CD8-positive, alpha-beta memory T cell (primary cell): ENCODE results near the gene OR1I1. TPM values are rescaled to one million over a fixed set of nuclear protein-coding genes. Genes with fewer than 3 reads are reported as not detected.
A peak's percentile ranks its signal among the peaks of the same experiment; 100 is the strongest.

ENCODE experiments used
- CTCF ChIA-PET: fragments of 350-600 bp; sonication (Branson Sonifier 250); formaldehyde crosslinking; loops from one replicate; lab custom pipeline; 2021; ENCODE audit warnings: antibody characterized with exemption; lab: Charles Lee
- POLR2A ChIA-PET: fragments of 350-600 bp; sonication (Branson Sonifier 250); formaldehyde crosslinking; loops from one replicate; lab custom pipeline; 2021; ENCODE audit warnings: antibody characterized with exemption; lab: Charles Lee
- DNase-seq, 5 donors: peaks; one replicate each; pipeline versions ENCODE4 v3.0.0 to v3.0.0-alpha.2; 2020 to 2022; ENCODE audit warnings: mixed read lengths in 1 of 5
- H3K27ac ChIP-seq: one replicate; pipeline ENCODE4 v1.7.0; 2013; ENCODE audit warnings: low read depth, mild to moderate bottlenecking, low read length, moderate library complexity
- H3K27me3 ChIP-seq: 2 replicates; pipeline ENCODE4 v1.7.0; 2013; ENCODE audit warnings: low read length, mild to moderate bottlenecking; ENCODE audit not compliant: insufficient read depth, poor library complexity, severe bottlenecking
- H3K36me3 ChIP-seq: 2 replicates; pipeline ENCODE4 v1.7.0; 2013; ENCODE audit warnings: mild to moderate bottlenecking, low read length, moderate library complexity; ENCODE audit not compliant: insufficient read depth
- H3K4me1 ChIP-seq: 2 replicates; pipeline ENCODE4 v1.7.0; 2013; ENCODE audit warnings: mild to moderate bottlenecking, low read length, moderate library complexity; ENCODE audit not compliant: insufficient read depth
- H3K4me3 ChIP-seq: 2 replicates; pipeline ENCODE4 v1.7.0; 2013; ENCODE audit warnings: mild to moderate bottlenecking, low read length
- H3K9me3 ChIP-seq: 2 replicates; pipeline ENCODE4 v1.7.0; 2013; ENCODE audit warnings: mild to moderate bottlenecking, low read length
- H3K27ac Mint-ChIP-seq, 8 donors: one replicate each; pipeline ENCODE4 v1.8.0; 2020 to 2021; ENCODE audit warnings: mixed read lengths in 8 of 8, mild to moderate bottlenecking in 6 of 8, inconsistent platforms in 3 of 8, moderate library complexity in 3 of 8
- H3K27me3 Mint-ChIP-seq, 2 donors: one replicate each; pipeline ENCODE4 v1.8.0; 2020 to 2021; ENCODE audit warnings: mixed read lengths in 2 of 2, mild to moderate bottlenecking in 1 of 2, moderate library complexity in 1 of 2
- H3K36me3 Mint-ChIP-seq, 3 donors: one replicate each; pipeline ENCODE4 v1.8.0; 2020 to 2021; ENCODE audit warnings: mixed read lengths in 3 of 3, inconsistent platforms in 1 of 3, mild to moderate bottlenecking in 1 of 3
- H3K4me1 Mint-ChIP-seq, 3 donors: one replicate each; pipeline ENCODE4 v1.8.0; 2020 to 2021; ENCODE audit warnings: mixed read lengths in 3 of 3, inconsistent platforms in 1 of 3, mild to moderate bottlenecking in 1 of 3
- H3K4me3 Mint-ChIP-seq, 7 donors: one replicate each; pipeline ENCODE4 v1.8.0; 2020 to 2021; ENCODE audit warnings: mixed read lengths in 7 of 7, mild to moderate bottlenecking in 6 of 7, moderate library complexity in 4 of 7, inconsistent platforms in 2 of 7
- H3K9me3 Mint-ChIP-seq, 5 donors: one replicate each; pipeline ENCODE4 v1.8.0; 2020 to 2022; ENCODE audit warnings: mixed read lengths in 5 of 5, mild to moderate bottlenecking in 3 of 5, moderate library complexity in 2 of 5, inconsistent platforms in 1 of 5
- polyA plus RNA-seq: library from polyadenylated mRNA; unstranded; fragments of 300-500 nt; fragmentation: Illumina TruSeq; gene quantifications from one replicate; pipeline ENCODE4 v1.2.3, GENCODE V29; 2021
- total RNA-seq, 2 experiments: library from RNA; stranded (reverse); gene quantifications; one replicate each; pipeline ENCODE4 v1.2.3, GENCODE V29; 2021

Gene OR1I1, protein sequence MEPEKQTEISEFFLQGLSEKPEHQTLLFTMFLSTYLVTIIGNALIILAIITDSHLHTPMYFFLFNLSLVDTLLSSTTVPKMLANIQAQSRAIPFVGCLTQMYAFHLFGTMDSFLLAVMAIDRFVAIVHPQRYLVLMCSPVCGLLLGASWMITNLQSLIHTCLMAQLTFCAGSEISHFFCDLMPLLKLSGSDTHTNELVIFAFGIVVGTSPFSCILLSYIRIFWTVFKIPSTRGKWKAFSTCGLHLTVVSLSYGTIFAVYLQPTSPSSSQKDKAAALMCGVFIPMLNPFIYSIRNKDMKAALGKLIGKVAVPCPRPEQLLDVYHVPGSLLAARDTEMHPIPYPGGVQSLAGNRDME
- not detected for total RNA-seq
- not detected for polyA plus RNA-seq

DNA sequence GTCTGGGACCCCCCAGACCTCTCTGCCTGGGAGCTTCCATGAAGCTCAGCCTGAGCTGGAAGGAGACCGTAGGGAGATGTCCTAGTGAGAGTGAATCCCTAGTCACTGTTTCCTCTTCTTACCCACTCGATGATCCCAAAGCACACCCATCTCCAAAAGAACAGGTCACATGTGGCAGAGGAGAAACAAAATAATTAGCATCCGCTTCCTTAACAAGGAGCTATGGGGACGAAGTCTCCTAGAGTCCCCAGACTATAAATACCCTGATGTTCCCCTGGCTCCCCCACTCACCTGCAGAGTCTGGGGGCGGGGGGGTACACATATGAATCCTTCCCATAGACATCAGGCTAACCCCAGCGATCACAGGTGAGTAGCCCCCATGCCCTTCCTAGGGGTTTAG is at the start of gene OR1I1:
TSS of gene OR1I1 (plus strand) at position 301 of the 400 bp plus-strand sequence. CDS start 4,855 bp downstream, outside the sequence.
- peaks cover 34 to 45% of the 10 kb centered on the region in 2 donors for H3K27me3 Mint-ChIP-seq
- H3K27ac Mint-ChIP-seq: peak within 1 kb of the TSS in 2 of 8 donors; percentile 13 to 61
- no peaks in the 10 kb centered on the region for H3K4me1 Mint-ChIP-seq
- ChIA-PET POLR2A (no interaction called here), CTCF (interaction anchor here (1.1 kb wide), 1 partner anchor 19 kb away, joined by 3 read pairs; no protein-coding TSS in a partner anchor)
- H3K9me3 Mint-ChIP-seq: no peaks in the 10 kb centered on the region
- no peaks in the 10 kb centered on the region for H3K36me3 Mint-ChIP-seq
- H3K4me1 ChIP-seq: no peaks in the 10 kb centered on the region
- no peak within 1 kb of the TSS for H3K4me3 ChIP-seq
- H3K27me3 ChIP-seq: no peaks in the 10 kb centered on the region
- H3K9me3 ChIP-seq: no peaks in the 10 kb centered on the region
- no peak within 1 kb of the TSS for H3K27ac ChIP-seq
- no peaks in the 10 kb centered on the region for H3K36me3 ChIP-seq
- no peak for DNase-seq
- no peak within 1 kb of the TSS for H3K4me3 Mint-ChIP-seq

DNA sequence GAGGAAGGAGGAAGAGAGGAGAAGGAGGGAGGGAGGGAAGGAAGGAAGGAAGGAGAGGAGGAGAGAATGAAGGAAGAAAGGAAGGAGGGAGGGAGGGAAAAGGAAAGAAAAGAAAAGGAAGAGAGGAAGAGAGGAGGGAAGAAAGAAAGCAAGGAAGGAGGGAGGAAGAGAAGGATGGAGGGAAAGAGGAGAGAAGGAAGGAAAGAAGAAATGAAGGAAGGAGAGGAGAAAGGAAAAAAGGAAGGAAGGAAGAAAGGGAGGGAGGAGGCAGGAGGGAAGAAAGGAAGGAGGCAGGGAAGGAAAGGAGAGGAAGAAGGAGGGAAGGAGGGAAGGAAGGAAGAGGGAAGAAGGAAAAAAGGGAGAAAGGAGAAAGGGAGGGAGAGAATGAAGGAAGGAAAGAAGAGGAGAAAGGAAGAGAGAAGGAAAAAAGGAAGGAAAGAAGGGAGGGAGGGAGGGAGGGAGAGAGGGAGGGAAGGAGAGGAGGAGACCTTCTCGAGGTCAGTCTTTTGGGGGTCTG is 46.2 kb upstream of the OR1I1 start:
- H3K4me3 Mint-ChIP-seq: no peak overlapping the region
- no peaks in the 10 kb centered on the region for H3K9me3 ChIP-seq
- no peak overlapping the region for H3K27ac ChIP-seq
- H3K9me3 Mint-ChIP-seq: no peaks in the 10 kb centered on the region
- no peak overlapping the region for H3K4me3 ChIP-seq
- peaks cover 6 to 62% of the 10 kb centered on the region in 2 donors for H3K27me3 Mint-ChIP-seq
- no peaks in the 10 kb centered on the region for H3K27me3 ChIP-seq
- no peaks in the 10 kb centered on the region for H3K36me3 Mint-ChIP-seq
- ChIA-PET CTCF (no interaction called here), POLR2A (no interaction called here)
- DNase-seq: no peak
- no peaks in the 10 kb centered on the region for H3K36me3 ChIP-seq
- no peaks in the 10 kb centered on the region for H3K4me1 Mint-ChIP-seq
- H3K4me1 ChIP-seq: no peaks in the 10 kb centered on the region
- no peak overlapping the region for H3K27ac Mint-ChIP-seq

DNA sequence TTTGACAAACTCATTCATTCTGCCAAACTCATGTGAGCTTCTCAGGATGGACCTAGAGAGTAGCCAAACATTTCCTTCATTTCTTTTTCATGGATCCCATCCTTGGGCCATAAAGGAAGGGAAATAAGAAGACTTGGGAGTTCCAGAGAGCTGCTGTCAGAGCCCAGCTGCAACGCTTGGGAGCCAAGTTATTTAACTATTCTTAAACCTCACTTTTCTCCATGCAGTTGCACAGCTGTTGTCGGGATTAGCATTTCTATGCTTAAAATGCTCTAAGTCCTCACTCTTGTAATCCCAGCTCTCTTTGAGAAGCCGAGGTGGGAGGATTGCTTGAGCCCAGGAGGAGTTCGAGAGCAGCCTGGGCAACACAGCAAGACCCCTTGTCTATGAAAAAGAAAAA is 44.4 kb upstream of the OR1I1 start:
- H3K9me3 Mint-ChIP-seq: no peaks in the 10 kb centered on the region
- Histone ChIP-seq H3K27me3 (no peaks in the 10 kb centered on the region), H3K36me3 (no peaks in the 10 kb centered on the region), H3K9me3 (no peaks in the 10 kb centered on the region), H3K27ac (no peak overlapping the region), H3K4me3 (no peak overlapping the region), H3K4me1 (no peaks in the 10 kb centered on the region)
- no peak for DNase-seq
- no peaks in the 10 kb centered on the region for H3K36me3 Mint-ChIP-seq
- H3K4me1 Mint-ChIP-seq: no peaks in the 10 kb centered on the region
- H3K27me3 Mint-ChIP-seq: peaks cover 5 to 49% of the 10 kb centered on the region in 2 donors
- H3K4me3 Mint-ChIP-seq: no peak overlapping the region
- H3K27ac Mint-ChIP-seq: no peak overlapping the region
- ChIA-PET POLR2A (no interaction called here), CTCF (no interaction called here)

DNA sequence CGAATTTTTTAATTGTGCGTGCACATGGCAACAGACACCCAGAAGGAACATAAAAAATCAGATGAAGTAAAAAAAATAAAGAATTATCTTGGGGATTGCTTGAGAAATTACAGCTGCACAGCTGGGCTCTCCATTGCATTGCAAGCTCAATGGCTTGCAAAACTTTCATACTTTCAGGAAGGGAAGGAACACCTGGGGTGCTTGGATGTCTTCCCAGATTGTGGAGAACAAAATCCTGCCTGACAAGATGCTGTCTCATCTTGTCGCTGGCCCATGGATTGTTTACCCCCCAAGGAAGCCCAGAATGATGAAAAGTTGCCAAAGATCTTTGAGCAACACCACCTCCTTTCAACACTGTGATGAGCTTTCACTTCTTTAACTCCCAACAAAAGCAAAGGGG is 43.7 kb upstream of the OR1I1 start:
- CTCF ChIA-PET: no interaction called here
- no peaks in the 10 kb centered on the region for H3K4me1 ChIP-seq
- no peaks in the 10 kb centered on the region for H3K9me3 Mint-ChIP-seq
- H3K4me1 Mint-ChIP-seq: no peaks in the 10 kb centered on the region
- DNase-seq: no peak
- H3K27ac Mint-ChIP-seq: no peak overlapping the region
- POLR2A ChIA-PET: no interaction called here
- no peaks in the 10 kb centered on the region for H3K36me3 ChIP-seq
- H3K27ac ChIP-seq: no peak overlapping the region
- no peak overlapping the region for H3K4me3 Mint-ChIP-seq
- no peaks in the 10 kb centered on the region for H3K27me3 ChIP-seq
- H3K27me3 Mint-ChIP-seq: peaks cover 2 to 46% of the 10 kb centered on the region in 2 donors
- no peak overlapping the region for H3K4me3 ChIP-seq
- H3K9me3 ChIP-seq: no peaks in the 10 kb centered on the region
- H3K36me3 Mint-ChIP-seq: no peaks in the 10 kb centered on the region

DNA sequence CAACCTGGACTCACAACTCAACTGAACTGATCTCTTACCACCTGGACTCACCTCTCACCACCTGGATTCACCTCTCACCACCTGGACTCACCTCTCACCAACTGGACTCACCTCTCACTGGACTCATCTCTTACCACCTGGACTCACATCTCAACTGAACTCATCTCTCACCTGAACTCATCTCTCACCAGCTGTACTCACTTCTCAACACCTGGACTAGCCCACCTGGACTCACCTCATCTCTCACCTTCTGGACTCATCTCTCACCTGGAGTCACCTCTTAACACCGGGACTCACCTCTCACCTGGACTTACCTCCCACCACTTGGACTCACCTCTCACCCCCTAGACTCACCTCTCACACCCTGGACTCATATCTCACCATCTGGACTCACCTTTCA is 40.0 kb upstream of the OR1I1 start:
- no peaks in the 10 kb centered on the region for H3K4me1 ChIP-seq
- no peak overlapping the region for H3K27ac ChIP-seq
- no peak overlapping the region for H3K4me3 ChIP-seq
- H3K4me3 Mint-ChIP-seq: no peak overlapping the region
- ChIA-PET CTCF (no interaction called here), POLR2A (no interaction called here)
- H3K4me1 Mint-ChIP-seq: no peaks in the 10 kb centered on the region
- no peaks in the 10 kb centered on the region for H3K36me3 ChIP-seq
- H3K9me3 Mint-ChIP-seq: no peaks in the 10 kb centered on the region
- H3K27ac Mint-ChIP-seq: no peak overlapping the region
- no peaks in the 10 kb centered on the region for H3K27me3 ChIP-seq
- peaks cover 24 to 41% of the 10 kb centered on the region in 2 donors for H3K27me3 Mint-ChIP-seq
- H3K36me3 Mint-ChIP-seq: no peaks in the 10 kb centered on the region
- no peaks in the 10 kb centered on the region for H3K9me3 ChIP-seq
- DNase-seq: no peak

DNA sequence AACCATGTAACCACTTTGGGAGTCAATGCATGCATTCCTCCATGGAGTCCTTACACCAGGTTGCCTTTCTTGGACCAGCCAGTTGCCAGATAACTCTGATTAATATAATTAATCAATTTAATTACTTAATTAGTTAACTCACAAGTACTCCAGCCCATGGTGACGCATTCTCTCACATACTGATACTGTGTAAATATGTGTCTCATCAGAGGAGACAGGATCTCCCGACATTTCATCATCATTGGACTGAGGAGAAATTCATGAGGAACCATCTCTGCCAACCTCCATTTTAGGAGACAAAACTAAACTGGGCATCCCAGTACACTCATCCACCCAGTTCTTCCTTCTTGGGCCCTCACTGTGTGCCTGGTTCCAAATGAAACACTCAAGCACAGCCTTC is 39.2 kb upstream of the OR1I1 start:
- no peak overlapping the region for H3K27ac Mint-ChIP-seq
- ChIA-PET CTCF (interaction anchor here (0.7 kb wide), 1 partner anchor 1275 kb away, joined by 3 read pairs; no protein-coding TSS in a partner anchor), POLR2A (no interaction called here)
- no peaks in the 10 kb centered on the region for H3K36me3 ChIP-seq
- no peak for DNase-seq
- no peaks in the 10 kb centered on the region for H3K9me3 ChIP-seq
- H3K4me1 Mint-ChIP-seq: no peaks in the 10 kb centered on the region
- no peaks in the 10 kb centered on the region for H3K4me1 ChIP-seq
- H3K4me3 ChIP-seq: no peak overlapping the region
- no peaks in the 10 kb centered on the region for H3K36me3 Mint-ChIP-seq
- H3K27me3 ChIP-seq: no peaks in the 10 kb centered on the region
- no peak overlapping the region for H3K4me3 Mint-ChIP-seq
- H3K27ac ChIP-seq: no peak overlapping the region
- H3K27me3 Mint-ChIP-seq: peaks cover 25 to 42% of the 10 kb centered on the region in 2 donors
- H3K9me3 Mint-ChIP-seq: no peaks in the 10 kb centered on the region

DNA sequence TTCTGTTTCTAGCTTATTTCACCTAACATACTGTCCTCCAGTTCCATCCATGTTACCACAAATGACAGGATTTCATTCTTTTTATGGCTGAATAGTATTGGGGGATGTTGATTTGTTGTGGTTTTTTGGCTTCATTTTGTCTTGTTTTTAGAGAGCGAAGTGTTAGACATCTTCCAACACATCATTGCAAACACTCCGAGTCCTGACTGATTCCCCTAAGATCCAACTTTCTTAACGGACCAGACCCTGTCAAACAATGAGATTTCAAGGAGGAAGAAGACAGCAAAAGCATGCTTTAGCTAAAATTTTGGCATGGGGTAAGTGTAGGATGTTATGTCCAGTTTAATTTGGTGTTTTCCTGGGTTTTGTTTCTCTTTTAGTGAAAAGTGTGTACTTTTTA is 36.5 kb upstream of the OR1I1 start:
- no peak for DNase-seq
- H3K9me3 Mint-ChIP-seq: peaks cover 0 to 3% (median 0%) of the 10 kb centered on the region in 5 donors
- no peaks in the 10 kb centered on the region for H3K4me1 Mint-ChIP-seq
- Histone ChIP-seq H3K9me3 (no peaks in the 10 kb centered on the region), H3K4me1 (no peaks in the 10 kb centered on the region), H3K27me3 (peaks cover 4% of the 10 kb centered on the region), H3K27ac (no peak overlapping the region), H3K36me3 (no peaks in the 10 kb centered on the region), H3K4me3 (no peak overlapping the region)
- H3K27ac Mint-ChIP-seq: no peak overlapping the region
- H3K4me3 Mint-ChIP-seq: no peak overlapping the region
- H3K36me3 Mint-ChIP-seq: no peaks in the 10 kb centered on the region
- peaks cover 29 to 49% of the 10 kb centered on the region in 2 donors for H3K27me3 Mint-ChIP-seq
- ChIA-PET POLR2A (no interaction called here), CTCF (no interaction called here)

DNA sequence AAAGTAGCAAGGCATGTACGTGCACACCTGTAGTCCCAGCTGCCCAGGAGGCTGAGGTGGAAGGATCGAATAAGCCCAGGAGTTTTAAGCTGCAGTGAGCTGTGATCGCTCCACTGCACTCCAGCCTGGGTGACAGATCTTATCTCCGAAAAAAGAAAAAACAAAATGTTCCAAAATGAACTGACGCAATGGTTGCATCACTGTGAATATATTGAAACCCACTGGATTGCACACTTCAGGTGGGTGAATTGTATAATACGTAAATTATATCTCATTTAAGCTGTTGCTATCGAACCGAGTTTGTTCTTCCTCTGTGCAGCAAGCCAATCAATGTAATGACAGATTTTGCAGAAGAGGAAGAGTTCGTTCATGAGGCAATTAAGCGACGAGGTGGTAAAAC is 34.3 kb upstream of the OR1I1 start:
- ChIA-PET CTCF (no interaction called here), POLR2A (no interaction called here)
- no peaks in the 10 kb centered on the region for H3K36me3 ChIP-seq
- no peaks in the 10 kb centered on the region for H3K9me3 ChIP-seq
- H3K27ac Mint-ChIP-seq: no peak overlapping the region
- H3K36me3 Mint-ChIP-seq: no peaks in the 10 kb centered on the region
- H3K27ac ChIP-seq: no peak overlapping the region
- H3K9me3 Mint-ChIP-seq: peaks cover 0 to 3% (median 0%) of the 10 kb centered on the region in 5 donors
- no peak for DNase-seq
- peaks cover 4% of the 10 kb centered on the region for H3K27me3 ChIP-seq
- H3K4me1 ChIP-seq: no peaks in the 10 kb centered on the region
- no peak overlapping the region for H3K4me3 ChIP-seq
- H3K4me3 Mint-ChIP-seq: no peak overlapping the region
- H3K27me3 Mint-ChIP-seq: peaks cover 35 to 65% of the 10 kb centered on the region in 2 donors
- no peaks in the 10 kb centered on the region for H3K4me1 Mint-ChIP-seq
